Motor neuron (in vitro differentiated cells): ENCODE measurements around the gene ITGAL. TPM values are rescaled to one million over a fixed set of nuclear protein-coding genes. Genes with fewer than 3 reads are reported as not detected.
A peak's percentile ranks its signal among the peaks of the same experiment; 100 is the strongest.
"Not testable (repeated sequence)": the region's sequence is repeated elsewhere in the genome, so short reads cannot be mapped to it uniquely, and the experiment has no call there.

ENCODE experiments used
- ATAC-seq, 8 experiments: fragments of 200-7000 bp; cut with Tn5 transposase; replicated peaks in 6 of 8; 2 replicates each; pipeline ENCODE4 v1.8.0; 2021; ENCODE audit warnings: mild to moderate bottlenecking in 8 of 8, moderate library complexity in 8 of 8
- H3K27ac ChIP-seq, 2 donors: fragments of 250-450 bp; sonication (Bioruptor Pico); 2 replicates each; pipeline ENCODE4 v1.9.0; 2021; ENCODE audit warnings: antibody characterized with exemption in 2 of 2, mild to moderate bottlenecking in 2 of 2, moderate library complexity in 1 of 2
- H3K4me1 ChIP-seq, 2 donors: fragments of 250-450 bp; sonication (Bioruptor Pico); replicated peaks in 1 of 2; 2 replicates each; pipeline ENCODE4 v1.6.1; 2021; ENCODE audit warnings: antibody characterized with exemption in 2 of 2, mild to moderate bottlenecking in 2 of 2, moderate library complexity in 1 of 2
- H3K4me3 ChIP-seq, 5 donors: fragments of 250-450 bp; sonication (Bioruptor Pico); 2 replicates each; pipeline ENCODE4 v1.9.0; 2021; ENCODE audit warnings: antibody characterized with exemption in 5 of 5, mild to moderate bottlenecking in 5 of 5, moderate library complexity in 4 of 5
- WGBS, 10 experiments: fragments of 450-650 bp; shearing (Covaris generic); methylation state at CpG; one replicate each; pipeline ENCODE4 v1.0.0; 2022; 5-methylcytosine and 5-hydroxymethylcytosine counted together
- in situ Hi-C, 9 experiments: fragments of 400-800 bp; cut with MboI; loops; one replicate each; pipeline ENCODE4 v1.15.0; 2021; ENCODE audit warnings: low sequenced_read_pairs in 9 of 9, low pct_unique_long_range_greater_than_20kb in 2 of 9; ENCODE audit not compliant: unreplicated experiment in 9 of 9
- total RNA-seq, 8 experiments: library from RNA; unstranded; fragments of 300-600 nt; gene quantifications; 2 replicates each; pipeline versions ENCODE4 v1.2.3 to v1.2.4, GENCODE V29; 2022

Gene ITGAL
- total RNA-seq, 8 experiments from 2014 or later = 0.05 to 1.9 (median 0.52) TPM

- in situ Hi-C loops = no loop called here
These were observed 39.0 kb downstream of the ITGAL start for GRCh38 chr16:30511509-30511908.

GRCh38 chr16:30515275-30515674, 42.7 kb downstream of the ITGAL start:
- in situ Hi-C loops = no loop called here
- no peaks in the 10 kb centered on the region for H3K4me1 ChIP-seq
- ATAC-seq = no peak
- 0 to 80% (median 40%) methylated on average over 1 of the region's 2 CpGs; no CpG with 5 or more reads in 3 of the 10 experiments for WGBS, 10 experiments
- H3K4me3 ChIP-seq = no peak overlapping the region
- H3K27ac ChIP-seq = no peak overlapping the region

More at GRCh38 chr16:30511509-30511908, 39.0 kb downstream of the ITGAL start:
- WGBS, 10 experiments = 40 to 75% (median 59%) methylated on average over 1 to 2 of the region's 3 CpGs; no CpG with 5 or more reads in 4 of the 10 experiments
- no peak overlapping the region for H3K4me3 ChIP-seq
- H3K27ac ChIP-seq = no peak overlapping the region
- H3K4me1 ChIP-seq = no peaks in the 10 kb centered on the region
- ATAC-seq = no peak

GRCh38 chr16:30518552-30518951, 46.0 kb downstream of the ITGAL start:
- 70 to 92% (median 81%) methylated on average over 2 to 4 of the region's 10 CpGs; no CpG with 5 or more reads in 5 of the 10 experiments for WGBS, 10 experiments
- in situ Hi-C loops = no loop called here
- Histone ChIP-seq H3K4me1 (no peaks in the 10 kb centered on the region), H3K27ac (no peak overlapping the region), H3K4me3 (no peak overlapping the region)
- no peak for ATAC-seq

GRCh38 chr16:30519120-30520049, 46.8 kb downstream of the ITGAL start:
- no peak for ATAC-seq
- in situ Hi-C loops = no loop called here

GRCh38 chr16:30521476-30521872, 48.9 kb downstream of the ITGAL start:
- Histone ChIP-seq H3K27ac (no peak overlapping the region), H3K4me3 (no peak overlapping the region), H3K4me1 (no peaks in the 10 kb centered on the region)
- no peak for ATAC-seq
- in situ Hi-C loops = no loop called here
- 47 to 92% (median 80%) methylated on average over 1 to 3 of the region's 7 CpGs; no CpG with 5 or more reads in 5 of the 10 experiments for WGBS, 10 experiments

More at GRCh38 chr16:30519120-30520049, 46.8 kb downstream of the ITGAL start:
- H3K4me3 ChIP-seq = no peak overlapping the region
- no peaks in the 10 kb centered on the region for H3K4me1 ChIP-seq
- H3K27ac ChIP-seq = no peak overlapping the region
- WGBS, 10 experiments = 0 to 100% (median 78%) methylated on average over 1 to 14 of the region's 20 CpGs; no CpG with 5 or more reads in 2 of the 10 experiments

GRCh38 chr16:30521873-30522641, 49.5 kb downstream of the ITGAL start:
- 25 to 88% (median 56%) methylated on average over 1 to 8 of the region's 11 CpGs; no CpG with 5 or more reads in 1 of the 10 experiments for WGBS, 10 experiments
- H3K4me1 ChIP-seq = no peaks in the 10 kb centered on the region
- no peak for ATAC-seq
- no peak overlapping the region for H3K4me3 ChIP-seq
- no peak overlapping the region for H3K27ac ChIP-seq
- in situ Hi-C loops = no loop called here

- H3K4me1 ChIP-seq, ATAC-seq, H3K4me3 ChIP-seq, H3K27ac ChIP-seq, in situ Hi-C loops: not testable (repeated sequence)
- WGBS, 10 experiments = 90 to 100% (median 93%) methylated on average over 1 to 7 of the region's 12 CpGs; no CpG with 5 or more reads in 5 of the 10 experiments
These were observed 50.3 kb downstream of the ITGAL start for GRCh38 chr16:30522702-30523463.

GRCh38 chr16:30523768-30524574, 51.4 kb downstream of the ITGAL start:
- Histone ChIP-seq H3K27ac (no peak overlapping the region), H3K4me3 (no peak overlapping the region), H3K4me1 (peaks cover 6% of the 10 kb centered on the region in 2 donors)
- 70 to 100% (median 90%) methylated on average over 1 to 9 of the region's 26 CpGs; no CpG with 5 or more reads in 3 of the 10 experiments for WGBS, 10 experiments
- no peak for ATAC-seq
- in situ Hi-C loops = no loop called here

GRCh38 chr16:30524575-30525568, 52.3 kb downstream of the ITGAL start:
- no peak for ATAC-seq
- Histone ChIP-seq H3K4me1 (peaks cover 6% of the 10 kb centered on the region in 2 donors), H3K27ac (no peak overlapping the region), H3K4me3 (no peak overlapping the region)
- WGBS, 10 experiments = 97 to 100% (median 100%) methylated on average over 1 to 23 of the region's 60 CpGs; no CpG with 5 or more reads in 5 of the 10 experiments
- in situ Hi-C loops = no loop called here

- WGBS, 10 experiments = 73 to 100% (median 89%) methylated on average over 1 to 3 of the region's 4 CpGs; no CpG with 5 or more reads in 5 of the 10 experiments
- in situ Hi-C loops = no loop called here
- Histone ChIP-seq H3K27ac (peak overlapping the region; percentile 96 to 99), H3K4me1 (peaks cover 6% of the 10 kb centered on the region in 2 donors), H3K4me3 (peak overlapping the region; percentile 63 to 96 (median 84))
- no peak for ATAC-seq
These were observed 53.2 kb downstream of the ITGAL start for GRCh38 chr16:30525844-30526136.

- Histone ChIP-seq H3K4me3 (peak within 1 kb of the TSS; percentile 63 to 96 (median 84)), H3K4me1 (peaks cover 6% of the 10 kb centered on the region in 2 donors), H3K27ac (peak within 1 kb of the TSS; percentile 96 to 99)
- ATAC-seq = peak; percentile 30 to 45 (median 38)
- in situ Hi-C loops = no loop called here
- WGBS, 10 experiments = no CpG with 5 or more reads among the region's 73 CpGs
These were observed 53.7 kb downstream of the ITGAL start, which contains the start of gene ZNF768 for GRCh38 chr16:30526137-30526822. Gene ZNF768 (minus strand): TSS chr16:30526566. CDS start chr16:30526413, 153 bp downstream.
